Measurements from ENCODE around the gene PRICKLE2. TPM values are rescaled to one million over a fixed set of nuclear protein-coding genes. Genes with fewer than 3 reads are reported as not detected.

Gene PRICKLE2
- polyA plus RNA-seq, 3 donors: not detected

- H3K4me2 ChIP-seq (replicated peaks; ENCODE audit: extremely low read depth, low read length, poor library complexity, severe bottlenecking): no peak overlapping the region
- intact Hi-C loops (cut with micrococcal nuclease): no loop called here
- no peak overlapping the region for H3K9ac ChIP-seq (ENCODE audit: insufficient read depth, low read length, poor library complexity, severe bottlenecking)
- peaks cover 0 to 5% (median 0%) of the 10 kb centered on the region in 3 donors for H3K27me3 Mint-ChIP-seq (ENCODE audit: low read depth in 3 of 3)
- H3K27ac ChIP-seq (ENCODE audit: low read depth in 1 of 2, low read length in 2 of 2): no peak overlapping the region
- no peak overlapping the region for H3K4me3 Mint-ChIP-seq
- no peaks in the 10 kb centered on the region for H3K4me1 ChIP-seq (ENCODE audit: control insufficient read depth in 1 of 2, insufficient read depth in 2 of 2, low read length in 2 of 2)
- H3K9me3 Mint-ChIP-seq: peaks cover 2 to 20% (median 8%) of the 10 kb centered on the region in 7 donors
- WGBS (ENCODE audit: insufficient coverage): no CpG with 5 or more reads among the region's 1 CpG
- H3K27ac Mint-ChIP-seq: no peak overlapping the region
- no peak overlapping the region for H3K4me3 ChIP-seq (replicated peaks in 1 of 3; ENCODE audit: low read depth in 2 of 3, low read length in 3 of 3)
- no peak for TF ChIP-seq CTCF (IDR thresholded peaks at IDR 0.05)
- H3K27me3 ChIP-seq (ENCODE audit: control insufficient read depth in 2 of 2, insufficient read depth in 2 of 2, low read length in 2 of 2): no peaks in the 10 kb centered on the region
- no peaks in the 10 kb centered on the region for H3K36me3 Mint-ChIP-seq
- H3K9me3 ChIP-seq (replicated peaks in 1 of 2; ENCODE audit: control insufficient read depth in 1 of 2, insufficient read depth in 1 of 2, low read length in 2 of 2): peaks cover 0 to 13% of the 10 kb centered on the region in 2 donors
- no peak overlapping the region for H2AFZ ChIP-seq (ENCODE audit: insufficient read depth, low read depth, low read length, poor library complexity, severe bottlenecking)
- H3K4me1 Mint-ChIP-seq: no peaks in the 10 kb centered on the region
- no peak for DNase-seq
- H3K79me2 ChIP-seq (ENCODE audit: insufficient read depth, low read length): no peaks in the 10 kb centered on the region
- no peaks in the 10 kb centered on the region for H3K36me3 ChIP-seq (replicated peaks in 1 of 2; ENCODE audit: control insufficient read depth in 1 of 2, insufficient read depth in 2 of 2, low read length in 2 of 2)
- no peaks in the 10 kb centered on the region for H4K20me1 ChIP-seq (ENCODE audit: insufficient read depth, low read length)
Observed at GRCh38 chr3:64110071-64110470, 115.2 kb downstream of the PRICKLE2 start.

- Mint-ChIP-seq H3K9me3 (peaks cover 2 to 19% (median 8%) of the 10 kb centered on the region in 7 donors), H3K36me3 (no peaks in the 10 kb centered on the region), H3K4me3 (no peak overlapping the region), H3K27me3 (ENCODE audit: low read depth in 3 of 3) (peaks cover 0 to 5% (median 0%) of the 10 kb centered on the region in 3 donors), H3K27ac (no peak overlapping the region), H3K4me1 (no peaks in the 10 kb centered on the region)
- Histone ChIP-seq H3K27me3 (ENCODE audit: control insufficient read depth in 2 of 2, insufficient read depth in 2 of 2, low read length in 2 of 2) (no peaks in the 10 kb centered on the region), H3K79me2 (ENCODE audit: insufficient read depth, low read length) (no peaks in the 10 kb centered on the region), H4K20me1 (ENCODE audit: insufficient read depth, low read length) (no peaks in the 10 kb centered on the region), H3K36me3 (replicated peaks in 1 of 2; ENCODE audit: control insufficient read depth in 1 of 2, insufficient read depth in 2 of 2, low read length in 2 of 2) (no peaks in the 10 kb centered on the region), H3K4me1 (ENCODE audit: control insufficient read depth in 1 of 2, insufficient read depth in 2 of 2, low read length in 2 of 2) (no peaks in the 10 kb centered on the region), H3K27ac (ENCODE audit: low read depth in 1 of 2, low read length in 2 of 2) (no peak overlapping the region), H3K9me3 (replicated peaks in 1 of 2; ENCODE audit: control insufficient read depth in 1 of 2, insufficient read depth in 1 of 2, low read length in 2 of 2) (peaks cover 0 to 13% of the 10 kb centered on the region in 2 donors), H2AFZ (ENCODE audit: insufficient read depth, low read depth, low read length, poor library complexity, severe bottlenecking) (no peak overlapping the region), H3K9ac (ENCODE audit: insufficient read depth, low read length, poor library complexity, severe bottlenecking) (no peak overlapping the region), H3K4me3 (replicated peaks in 1 of 3; ENCODE audit: low read depth in 2 of 3, low read length in 3 of 3) (no peak overlapping the region), H3K4me2 (replicated peaks; ENCODE audit: extremely low read depth, low read length, poor library complexity, severe bottlenecking) (no peak overlapping the region)
- no peak for TF ChIP-seq CTCF (IDR thresholded peaks at IDR 0.05)
- intact Hi-C loops (cut with micrococcal nuclease): no loop called here
- WGBS (ENCODE audit: insufficient coverage): no CpG with 5 or more reads among the region's 1 CpG
- DNase-seq: no peak
Observed at GRCh38 chr3:64109438-64109837, 115.8 kb downstream of the PRICKLE2 start.

Measured in CD14-positive monocyte (primary cell).